ENCODE measurements around the gene VAX1. TPM values are rescaled to one million over a fixed set of nuclear protein-coding genes. Genes with fewer than 3 reads are reported as not detected.

VAX1 gene
- total RNA-seq, 1 experiment from 2014 or later, result 0.04 TPM

DNA sequence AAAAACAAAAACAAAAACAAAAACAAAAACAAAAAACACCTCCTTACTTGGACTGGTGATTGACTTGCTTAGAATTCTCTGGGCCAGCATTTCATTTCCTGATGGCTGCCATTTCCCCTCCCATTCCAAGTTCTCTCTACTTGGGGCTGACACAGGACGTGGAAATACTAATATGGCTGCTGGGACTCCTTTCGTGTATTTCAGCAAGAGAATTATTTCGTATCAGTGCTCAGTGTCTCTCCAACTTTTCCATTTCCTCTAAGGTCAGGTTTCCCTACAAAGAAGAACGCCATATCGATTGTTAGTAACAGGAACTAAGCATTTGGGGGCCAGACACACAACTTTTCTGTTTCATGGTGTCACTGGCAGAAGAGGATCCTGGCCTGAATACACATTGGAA is 22.5 kb upstream of the VAX1 start (continued):
- TF ChIP-seq, protein P1, sequence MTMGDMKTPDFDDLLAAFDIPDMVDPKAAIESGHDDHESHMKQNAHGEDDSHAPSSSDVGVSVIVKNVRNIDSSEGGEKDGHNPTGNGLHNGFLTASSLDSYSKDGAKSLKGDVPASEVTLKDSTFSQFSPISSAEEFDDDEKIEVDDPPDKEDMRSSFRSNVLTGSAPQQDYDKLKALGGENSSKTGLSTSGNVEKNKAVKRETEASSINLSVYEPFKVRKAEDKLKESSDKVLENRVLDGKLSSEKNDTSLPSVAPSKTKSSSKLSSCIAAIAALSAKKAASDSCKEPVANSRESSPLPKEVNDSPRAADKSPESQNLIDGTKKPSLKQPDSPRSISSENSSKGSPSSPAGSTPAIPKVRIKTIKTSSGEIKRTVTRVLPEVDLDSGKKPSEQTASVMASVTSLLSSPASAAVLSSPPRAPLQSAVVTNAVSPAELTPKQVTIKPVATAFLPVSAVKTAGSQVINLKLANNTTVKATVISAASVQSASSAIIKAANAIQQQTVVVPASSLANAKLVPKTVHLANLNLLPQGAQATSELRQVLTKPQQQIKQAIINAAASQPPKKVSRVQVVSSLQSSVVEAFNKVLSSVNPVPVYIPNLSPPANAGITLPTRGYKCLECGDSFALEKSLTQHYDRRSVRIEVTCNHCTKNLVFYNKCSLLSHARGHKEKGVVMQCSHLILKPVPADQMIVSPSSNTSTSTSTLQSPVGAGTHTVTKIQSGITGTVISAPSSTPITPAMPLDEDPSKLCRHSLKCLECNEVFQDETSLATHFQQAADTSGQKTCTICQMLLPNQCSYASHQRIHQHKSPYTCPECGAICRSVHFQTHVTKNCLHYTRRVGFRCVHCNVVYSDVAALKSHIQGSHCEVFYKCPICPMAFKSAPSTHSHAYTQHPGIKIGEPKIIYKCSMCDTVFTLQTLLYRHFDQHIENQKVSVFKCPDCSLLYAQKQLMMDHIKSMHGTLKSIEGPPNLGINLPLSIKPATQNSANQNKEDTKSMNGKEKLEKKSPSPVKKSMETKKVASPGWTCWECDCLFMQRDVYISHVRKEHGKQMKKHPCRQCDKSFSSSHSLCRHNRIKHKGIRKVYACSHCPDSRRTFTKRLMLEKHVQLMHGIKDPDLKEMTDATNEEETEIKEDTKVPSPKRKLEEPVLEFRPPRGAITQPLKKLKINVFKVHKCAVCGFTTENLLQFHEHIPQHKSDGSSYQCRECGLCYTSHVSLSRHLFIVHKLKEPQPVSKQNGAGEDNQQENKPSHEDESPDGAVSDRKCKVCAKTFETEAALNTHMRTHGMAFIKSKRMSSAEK (CRISPR knock-in tag; IDR thresholded peaks at IDR 0.05; ENCODE audit: borderline replicate concordance), result no peak

DNA sequence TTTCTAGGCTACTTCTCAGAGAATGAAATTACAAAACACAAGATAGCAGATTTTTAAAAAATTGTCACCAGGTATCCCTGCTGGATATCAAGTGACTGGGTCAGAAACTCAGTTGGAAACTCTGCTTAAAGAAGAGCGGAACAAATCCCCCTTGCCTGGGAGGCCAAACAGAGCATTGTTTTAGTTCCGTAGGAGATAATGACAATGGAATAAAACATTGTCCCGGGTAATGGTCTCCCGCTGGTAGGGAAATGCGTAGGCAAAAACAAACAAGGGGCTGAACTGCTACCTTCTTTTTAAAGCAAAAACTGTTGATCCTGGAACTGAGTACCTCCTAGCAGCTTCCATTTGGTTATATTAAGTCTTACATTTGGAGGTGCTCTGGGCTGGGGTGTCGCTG is 21.3 kb upstream of the VAX1 start:
- Mint-ChIP-seq H3K9me3 (no peaks in the 10 kb centered on the region), H3K4me1 (peaks cover 53% of the 10 kb centered on the region), H3K27me3 (ENCODE audit: low read depth) (peaks cover 100% of the 10 kb centered on the region), H3K36me3 (no peaks in the 10 kb centered on the region), H3K4me3 (0 out of 2 replicates have a peak overlapping the region, but pooled peaks have one; percentile 1), H3K27ac (no peak overlapping the region)
- CTCF ChIA-PET, result interaction anchor here (0.8 to 2.4 kb wide), 8 partner anchors 8 to 363 kb away, joined by 3 to 9 read pairs (median 6); no protein-coding TSS in a partner anchor
- TF ChIP-seq SMAD4 (CRISPR knock-in tag; IDR thresholded peaks at IDR 0.05), result no peak
- TF ChIP-seq FOXP1 (CRISPR knock-in tag; IDR thresholded peaks at IDR 0.05; ENCODE audit: borderline replicate concordance), result no peak; the same call in 1 of the 2 replicates
- no peak for TF ChIP-seq CBFB (CRISPR knock-in tag; IDR thresholded peaks at IDR 0.05; ENCODE audit: low read depth)
- no peak for TF ChIP-seq ZNF317 (CRISPR knock-in tag; IDR thresholded peaks at IDR 0.05; ENCODE audit: borderline replicate concordance, low read depth)
- TF ChIP-seq, protein P2, sequence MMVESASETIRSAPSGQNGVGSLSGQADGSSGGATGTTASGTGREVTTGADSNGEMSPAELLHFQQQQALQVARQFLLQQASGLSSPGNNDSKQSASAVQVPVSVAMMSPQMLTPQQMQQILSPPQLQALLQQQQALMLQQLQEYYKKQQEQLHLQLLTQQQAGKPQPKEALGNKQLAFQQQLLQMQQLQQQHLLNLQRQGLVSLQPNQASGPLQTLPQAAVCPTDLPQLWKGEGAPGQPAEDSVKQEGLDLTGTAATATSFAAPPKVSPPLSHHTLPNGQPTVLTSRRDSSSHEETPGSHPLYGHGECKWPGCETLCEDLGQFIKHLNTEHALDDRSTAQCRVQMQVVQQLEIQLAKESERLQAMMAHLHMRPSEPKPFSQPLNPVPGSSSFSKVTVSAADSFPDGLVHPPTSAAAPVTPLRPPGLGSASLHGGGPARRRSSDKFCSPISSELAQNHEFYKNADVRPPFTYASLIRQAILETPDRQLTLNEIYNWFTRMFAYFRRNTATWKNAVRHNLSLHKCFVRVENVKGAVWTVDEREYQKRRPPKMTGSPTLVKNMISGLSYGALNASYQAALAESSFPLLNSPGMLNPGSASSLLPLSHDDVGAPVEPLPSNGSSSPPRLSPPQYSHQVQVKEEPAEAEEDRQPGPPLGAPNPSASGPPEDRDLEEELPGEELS (CRISPR knock-in tag; IDR thresholded peaks at IDR 0.05), result peak; percentile 98; the same call in 1 of the 2 replicates
- peak; percentile 94 for TF ChIP-seq ZNF423 (CRISPR knock-in tag; IDR thresholded peaks at IDR 0.05)
- TF ChIP-seq ETV6 (CRISPR knock-in tag; IDR thresholded peaks at IDR 0.05), result peak; percentile 71
- TF ChIP-seq, protein P3, sequence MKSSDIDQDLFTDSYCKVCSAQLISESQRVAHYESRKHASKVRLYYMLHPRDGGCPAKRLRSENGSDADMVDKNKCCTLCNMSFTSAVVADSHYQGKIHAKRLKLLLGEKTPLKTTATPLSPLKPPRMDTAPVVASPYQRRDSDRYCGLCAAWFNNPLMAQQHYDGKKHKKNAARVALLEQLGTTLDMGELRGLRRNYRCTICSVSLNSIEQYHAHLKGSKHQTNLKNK (CRISPR knock-in tag; IDR thresholded peaks at IDR 0.05), result peak; percentile 96; the same call in 1 of the 2 replicates
- TF ChIP-seq TEAD1 (CRISPR knock-in tag; IDR thresholded peaks at IDR 0.05), result peak; percentile 38; the same call in 1 of the 2 replicates
- TF ChIP-seq, protein P4, sequence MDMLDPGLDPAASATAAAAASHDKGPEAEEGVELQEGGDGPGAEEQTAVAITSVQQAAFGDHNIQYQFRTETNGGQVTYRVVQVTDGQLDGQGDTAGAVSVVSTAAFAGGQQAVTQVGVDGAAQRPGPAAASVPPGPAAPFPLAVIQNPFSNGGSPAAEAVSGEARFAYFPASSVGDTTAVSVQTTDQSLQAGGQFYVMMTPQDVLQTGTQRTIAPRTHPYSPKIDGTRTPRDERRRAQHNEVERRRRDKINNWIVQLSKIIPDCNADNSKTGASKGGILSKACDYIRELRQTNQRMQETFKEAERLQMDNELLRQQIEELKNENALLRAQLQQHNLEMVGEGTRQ (CRISPR knock-in tag; IDR thresholded peaks at IDR 0.05), result no peak
- TF ChIP-seq SP1 (CRISPR knock-in tag; conservative IDR thresholded peaks at IDR 0.05), result 0 out of 2 replicates have a peak, but pooled peaks have one; percentile 26
- TF ChIP-seq CREM (CRISPR knock-in tag; IDR thresholded peaks at IDR 0.05), result 0 out of 2 replicates have a peak, but pooled peaks have one; percentile 42
- TF ChIP-seq MYBL2 (CRISPR knock-in tag; IDR thresholded peaks at IDR 0.05), result 0 out of 2 replicates have a peak, but pooled peaks have one; percentile 31
- no peak for TF ChIP-seq NFE2L1 (CRISPR knock-in tag; IDR thresholded peaks at IDR 0.05)
- peak; percentile 35; the same call in 1 of the 2 replicates for TF ChIP-seq FOXK1 (CRISPR knock-in tag; IDR thresholded peaks at IDR 0.05)
- POLR2A ChIA-PET, result interaction anchor here (0.6 kb wide), 1 partner anchor 281 kb away, joined by 3 read pairs; no protein-coding TSS in a partner anchor
- ATAC-seq, result peak; percentile 36
- peak; percentile 60 for DNase-seq (ENCODE audit: low spot score)

DNA sequence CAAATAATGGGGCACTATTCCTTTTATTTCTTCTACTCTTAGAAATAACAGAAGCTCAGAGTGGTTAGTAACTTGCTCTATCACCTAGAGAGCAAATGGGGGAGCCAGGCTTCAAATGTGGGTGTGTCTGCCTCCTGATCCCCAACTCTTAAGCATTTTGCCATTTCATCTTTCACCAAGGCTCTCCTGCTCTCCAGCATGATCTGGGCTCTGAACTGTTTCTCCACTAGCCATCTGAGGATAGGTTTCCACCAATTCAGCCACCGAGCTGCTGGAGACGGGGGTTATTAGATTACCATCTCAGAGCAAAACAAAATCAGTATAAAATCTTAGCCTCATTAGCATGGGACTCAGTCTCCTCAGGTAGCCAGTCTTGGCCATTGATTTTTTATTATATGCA is 20.2 kb upstream of the VAX1 start:
- Mint-ChIP-seq H3K27ac (no peak overlapping the region), H3K36me3 (no peaks in the 10 kb centered on the region), H3K27me3 (ENCODE audit: low read depth) (peaks cover 100% of the 10 kb centered on the region), H3K4me1 (peaks cover 49% of the 10 kb centered on the region), H3K4me3 (no peak overlapping the region), H3K9me3 (no peaks in the 10 kb centered on the region)
- ChIA-PET POLR2A (interaction anchor here (1.4 kb wide), 1 partner anchor 17 kb away, joined by 4 read pairs; no protein-coding TSS in a partner anchor), CTCF (interaction anchor here (1.7 to 2.9 kb wide), 5 partner anchors 9 to 362 kb away, joined by 6 to 12 read pairs (median 9); no protein-coding TSS in a partner anchor)
- ATAC-seq (no peak), DNase-seq (ENCODE audit: low spot score) (no peak)
- no peak for TF ChIP-seq EMX1 (CRISPR knock-in tag; IDR thresholded peaks at IDR 0.05)
- no peak for TF ChIP-seq CREM (CRISPR knock-in tag; IDR thresholded peaks at IDR 0.05)
- TF ChIP-seq, protein P2 (CRISPR knock-in tag; IDR thresholded peaks at IDR 0.05), result no peak
- TF ChIP-seq, protein P5, sequence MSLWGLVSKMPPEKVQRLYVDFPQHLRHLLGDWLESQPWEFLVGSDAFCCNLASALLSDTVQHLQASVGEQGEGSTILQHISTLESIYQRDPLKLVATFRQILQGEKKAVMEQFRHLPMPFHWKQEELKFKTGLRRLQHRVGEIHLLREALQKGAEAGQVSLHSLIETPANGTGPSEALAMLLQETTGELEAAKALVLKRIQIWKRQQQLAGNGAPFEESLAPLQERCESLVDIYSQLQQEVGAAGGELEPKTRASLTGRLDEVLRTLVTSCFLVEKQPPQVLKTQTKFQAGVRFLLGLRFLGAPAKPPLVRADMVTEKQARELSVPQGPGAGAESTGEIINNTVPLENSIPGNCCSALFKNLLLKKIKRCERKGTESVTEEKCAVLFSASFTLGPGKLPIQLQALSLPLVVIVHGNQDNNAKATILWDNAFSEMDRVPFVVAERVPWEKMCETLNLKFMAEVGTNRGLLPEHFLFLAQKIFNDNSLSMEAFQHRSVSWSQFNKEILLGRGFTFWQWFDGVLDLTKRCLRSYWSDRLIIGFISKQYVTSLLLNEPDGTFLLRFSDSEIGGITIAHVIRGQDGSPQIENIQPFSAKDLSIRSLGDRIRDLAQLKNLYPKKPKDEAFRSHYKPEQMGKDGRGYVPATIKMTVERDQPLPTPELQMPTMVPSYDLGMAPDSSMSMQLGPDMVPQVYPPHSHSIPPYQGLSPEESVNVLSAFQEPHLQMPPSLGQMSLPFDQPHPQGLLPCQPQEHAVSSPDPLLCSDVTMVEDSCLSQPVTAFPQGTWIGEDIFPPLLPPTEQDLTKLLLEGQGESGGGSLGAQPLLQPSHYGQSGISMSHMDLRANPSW (CRISPR knock-in tag; conservative IDR thresholded peaks at IDR 0.05; ENCODE audit: low read depth), result no peak
- no peak for TF ChIP-seq SMAD4 (CRISPR knock-in tag; IDR thresholded peaks at IDR 0.05)
- TF ChIP-seq ETV6 (CRISPR knock-in tag; IDR thresholded peaks at IDR 0.05), result no peak
- no peak for TF ChIP-seq ZBTB21 (CRISPR knock-in tag; IDR thresholded peaks at IDR 0.05; ENCODE audit: borderline replicate concordance)
- TF ChIP-seq IRF2 (CRISPR knock-in tag; IDR thresholded peaks at IDR 0.05; ENCODE audit: borderline replicate concordance, low read depth), result no peak

Measured in WTC11 (cell line).